Keratinocyte (primary cell): ENCODE results near the gene TXNL4A. TPM values are rescaled to one million over a fixed set of nuclear protein-coding genes. Genes with fewer than 3 reads are reported as not detected.

Source experiments
- DNase-seq: peaks from one replicate; pipeline ENCODE4 v3.0.0-alpha.2; 2011; ENCODE audit warnings: low read depth, missing footprints, low spot score
- FAIRE-seq: peaks from 2 replicates; lab custom pipeline; 2011; peaks lifted over from hg19 to GRCh38; lab: Jason Lieb, UNC
- H2AFZ ChIP-seq: 2 replicates; pipeline ENCODE4 v1.6.0; 2012; ENCODE audit warnings: low read length, control low read depth, inconsistent platforms; ENCODE audit not compliant: control insufficient read depth
- H3K27ac ChIP-seq: 2 replicates; pipeline ENCODE4 v1.5.1; 2011; ENCODE audit warnings: low read length; ENCODE audit not compliant: control insufficient read depth, insufficient read depth
- H3K27me3 ChIP-seq: 3 replicates; pipeline ENCODE4 v1.6.0; 2011; ENCODE audit warnings: low read length; ENCODE audit not compliant: control insufficient read depth, insufficient read depth; ENCODE audit errors: extremely low read depth
- H3K36me3 ChIP-seq, 2 experiments: 2 replicates in 1 of 2; 3 replicates in 1 of 2; pipeline ENCODE4 v1.5.1; 2011; ENCODE audit warnings: low read length in 2 of 2, mild to moderate bottlenecking in 1 of 2; ENCODE audit not compliant: control insufficient read depth in 2 of 2, insufficient read depth in 2 of 2; ENCODE audit errors: extremely low read depth in 1 of 2
- H3K4me1 ChIP-seq: 3 replicates; pipeline ENCODE4 v1.5.1; 2011; ENCODE audit warnings: low read length; ENCODE audit not compliant: control insufficient read depth, insufficient read depth; ENCODE audit errors: extremely low read depth
- H3K4me2 ChIP-seq: 3 replicates; pipeline ENCODE4 v1.6.0; 2011; ENCODE audit warnings: low read depth, low read length; ENCODE audit not compliant: control insufficient read depth, insufficient read depth; ENCODE audit errors: extremely low read depth
- H3K4me3 ChIP-seq, 3 experiments: fragments of 200-600 bp in 1 of 3; sonication (generic) in 1 of 3; 2 replicates in 2 of 3; 3 replicates in 1 of 3; pipeline ENCODE4 v1.5.1; 2011 to 2016; ENCODE audit warnings: low read length in 3 of 3, mild to moderate bottlenecking in 3 of 3, control low read depth in 2 of 3, inconsistent platforms in 1 of 3, low read depth in 1 of 3, mixed read lengths in 1 of 3, mixed run types in 1 of 3, moderate library complexity in 1 of 3; ENCODE audit not compliant: control insufficient read depth in 2 of 3, insufficient read depth in 2 of 3; ENCODE audit errors: extremely low read depth in 1 of 3
- H3K79me2 ChIP-seq: 2 replicates; pipeline ENCODE4 v1.6.0; 2012; ENCODE audit warnings: low read length; ENCODE audit not compliant: control insufficient read depth, insufficient read depth
- H3K9ac ChIP-seq: 3 replicates; pipeline ENCODE4 v1.6.0; 2011; ENCODE audit warnings: low read length; ENCODE audit not compliant: control insufficient read depth, insufficient read depth; ENCODE audit errors: extremely low read depth
- H3K9me1 ChIP-seq: 3 replicates; pipeline ENCODE4 v1.6.0; 2011; ENCODE audit warnings: low read length; ENCODE audit not compliant: control insufficient read depth, insufficient read depth; ENCODE audit errors: extremely low read depth
- H3K9me3 ChIP-seq: 2 replicates; pipeline ENCODE4 v1.5.1; 2012; ENCODE audit warnings: low read depth, low read length; ENCODE audit not compliant: control insufficient read depth
- H4K20me1 ChIP-seq: 3 replicates; pipeline ENCODE4 v1.6.0; 2011; ENCODE audit warnings: low read length; ENCODE audit not compliant: control insufficient read depth, insufficient read depth; ENCODE audit errors: extremely low read depth
- CTCF ChIP-seq, 3 experiments: IDR thresholded peaks in 1 of 3; conservative IDR thresholded peaks in 1 of 3; optimal IDR thresholded peaks in 1 of 3; 2 replicates in 2 of 3; 3 replicates in 1 of 3; pipeline versions ENCODE3 to v1.5.1; 2011; ENCODE audit warnings: low read length in 3 of 3, mild to moderate bottlenecking in 3 of 3, moderate library complexity in 2 of 3, control low read depth in 1 of 3, inconsistent platforms in 1 of 3; ENCODE audit not compliant: insufficient read depth in 2 of 3; ENCODE audit errors: extremely low read depth in 1 of 3
- EZH2 ChIP-seq: IDR thresholded peaks from one replicate; pipeline ENCODE4 v1.6.1; 2012; ENCODE audit warnings: inconsistent platforms, mild to moderate bottlenecking, low read length, moderate library complexity
- dilution Hi-C: fragments of 300-500 bp; cut with MboI; formaldehyde crosslinking; loops from one replicate; pipeline ENCODE4 v1.7.0; 2020; ENCODE audit warnings: low sequenced_read_pairs; ENCODE audit not compliant: extremely low pct_ligation_motif_present
- polyA plus RNA-seq, 5 experiments: library from polyadenylated mRNA; depleted of rRNA in 3 of 5; stranded (reverse) in 3 of 5; stranded (forward) in 1 of 5; unstranded in 1 of 5; fragments of >200 nt; gene quantifications; 1 replicate in 1 of 5; 2 replicates in 3 of 5; 3 replicates in 1 of 5; pipeline versions ENCODE4 v1.2.1 to v1.2.3, GENCODE V29; 2011 to 2012; ENCODE audit warnings: missing spikeins in 2 of 5, low read depth in 1 of 5, low replicate concordance in 1 of 5

TXNL4A gene
- polyA plus RNA-seq, 1 donor (not counting 4 experiments of a cell fraction or from before 2014, with no cell fraction given), result 142 TPM

DNA sequence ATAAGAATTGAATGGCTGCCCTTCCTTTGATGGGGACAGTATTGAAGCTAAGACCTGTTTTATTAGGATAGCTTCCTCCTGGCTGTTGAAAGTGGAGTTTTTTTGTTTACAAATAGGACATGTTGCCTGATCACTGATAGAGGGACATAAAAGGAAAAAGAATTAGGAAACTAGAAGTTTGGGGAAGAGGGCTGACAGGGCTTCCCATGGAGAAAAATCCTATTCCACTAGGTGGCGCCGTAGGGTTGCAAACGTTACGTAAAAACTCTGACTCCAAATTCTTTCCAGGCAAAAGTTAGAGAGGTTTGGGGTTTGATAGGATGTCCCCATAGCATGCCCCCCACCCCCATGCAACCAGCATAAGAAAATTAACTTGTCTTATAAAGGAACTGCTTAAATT, 34.8 kb upstream of the TXNL4A start:
- H3K4me3 ChIP-seq, result no peak overlapping the region
- peaks cover 9% of the 10 kb centered on the region for H3K9me3 ChIP-seq
- H3K4me2 ChIP-seq, result no peak overlapping the region
- no peak for FAIRE-seq
- dilution Hi-C loops, result no loop called here
- H3K4me1 ChIP-seq, result no peaks in the 10 kb centered on the region
- H3K9ac ChIP-seq, result no peak overlapping the region
- H2AFZ ChIP-seq, result no peak overlapping the region
- DNase-seq, result no peak
- no peaks in the 10 kb centered on the region for H4K20me1 ChIP-seq
- peak; percentile 17 to 39 (median 19) for TF ChIP-seq CTCF (optimal IDR thresholded peaks at IDR 0.05 in 1 of 3, IDR thresholded peaks at IDR 0.05 in 1 of 3, conservative IDR thresholded peaks at IDR 0.05 in 1 of 3; ENCODE audit: extremely low read depth in 1 of 3, insufficient read depth in 2 of 3, low read length in 3 of 3)
- no peak for TF ChIP-seq EZH2
- no peaks in the 10 kb centered on the region for H3K27me3 ChIP-seq
- H3K36me3 ChIP-seq, result no peaks in the 10 kb centered on the region
- H3K27ac ChIP-seq, result no peak overlapping the region
- no peaks in the 10 kb centered on the region for H3K79me2 ChIP-seq
- no peaks in the 10 kb centered on the region for H3K9me1 ChIP-seq

- no peak overlapping the region for H3K27ac ChIP-seq
- H3K4me2 ChIP-seq, result no peak overlapping the region
- no peak overlapping the region for H2AFZ ChIP-seq
- FAIRE-seq (no peak), DNase-seq (no peak)
- peaks cover 9% of the 10 kb centered on the region for H3K9me3 ChIP-seq
- H3K9ac ChIP-seq, result no peak overlapping the region
- no peak overlapping the region for H3K4me3 ChIP-seq
- dilution Hi-C loops, result no loop called here
- H3K4me1 ChIP-seq, result no peaks in the 10 kb centered on the region
- TF ChIP-seq EZH2 (no peak), CTCF (optimal IDR thresholded peaks at IDR 0.05 in 1 of 3, IDR thresholded peaks at IDR 0.05 in 1 of 3, conservative IDR thresholded peaks at IDR 0.05 in 1 of 3; ENCODE audit: extremely low read depth in 1 of 3, insufficient read depth in 2 of 3, low read length in 3 of 3) (no peak)
- no peaks in the 10 kb centered on the region for H3K36me3 ChIP-seq
- H3K27me3 ChIP-seq, result no peaks in the 10 kb centered on the region
- H3K79me2 ChIP-seq, result no peaks in the 10 kb centered on the region
- no peaks in the 10 kb centered on the region for H4K20me1 ChIP-seq
- H3K9me1 ChIP-seq, result no peaks in the 10 kb centered on the region
Observed at GRCh38 chr18:80022613-80023012, 34.2 kb upstream of the TXNL4A start.
